GM12878 (cell line): ENCODE results near the gene CD33. TPM values are rescaled to one million over a fixed set of nuclear protein-coding genes. Genes with fewer than 3 reads are reported as not detected.

Experiments used
- ATAC-seq: fragments of 200-7000 bp; cut with Tn5 transposase; 3 replicates; pipeline ENCODE4 v1.9.1; 2020; ENCODE audit warnings: mild to moderate bottlenecking, moderate library complexity
- BruUV-seq: library from RNA; stranded (reverse); fragments of 400-500 nt; replicated peaks from 2 replicates; lab custom pipeline; 2021; lab: Mats Ljungman, UMichigan
- CTCF ChIA-PET: fragments of 300-600 bp; sonication (Branson Sonifier 250); formaldehyde crosslinking; extraction: SDS; loops from one replicate; lab custom pipeline; 2021; ENCODE audit warnings: inconsistent platforms; lab: Yijun Ruan, JAX
- POLR2A ChIA-PET: fragments of 350-600 bp; formaldehyde crosslinking; extraction: SDS; loops from one replicate; lab custom pipeline; 2021; ENCODE audit warnings: inconsistent platforms; lab: Charles Lee
- RAD21 ChIA-PET: fragments of 300-600 bp; sonication (Branson Sonifier 250); formaldehyde crosslinking; loops from one replicate; lab custom pipeline; 2023; ENCODE audit warnings: antibody characterized with exemption; ENCODE audit not compliant: unreplicated experiment; lab: Charles Lee
- SMC1A ChIA-PET: fragments of 300-600 bp; sonication (Branson Sonifier 250); formaldehyde crosslinking; loops from one replicate; lab custom pipeline; 2023; ENCODE audit not compliant: unreplicated experiment, uncharacterized antibody; lab: Charles Lee
- DNase-seq: peaks from one replicate; pipeline ENCODE4 v3.0.0-alpha.2; 2011; ENCODE audit warnings: low read depth, low spot score
- FAIRE-seq: peaks from 3 replicates; lab custom pipeline; 2011; peaks lifted over from hg19 to GRCh38; lab: Jason Lieb, UNC
- H2AFZ ChIP-seq: 2 replicates; pipeline ENCODE4 v1.6.0; 2011; ENCODE audit warnings: low read depth, low read length, control low read depth; ENCODE audit not compliant: control insufficient read depth
- H3K27ac ChIP-seq: 2 replicates; pipeline ENCODE4 v1.5.1; 2011; ENCODE audit warnings: control low read depth; ENCODE audit not compliant: control insufficient read depth, insufficient read depth
- H3K27me3 ChIP-seq, 2 experiments: replicated peaks in 1 of 2; 2 replicates each; pipeline versions ENCODE4 v1.6.0 to v1.6.1; 2011; ENCODE audit warnings: low read length in 1 of 2; ENCODE audit not compliant: control insufficient read depth in 2 of 2, insufficient read depth in 2 of 2
- H3K36me3 ChIP-seq, 2 experiments: 2 replicates each; pipeline ENCODE4 v1.5.1; 2011; ENCODE audit warnings: low read length in 1 of 2; ENCODE audit not compliant: control insufficient read depth in 2 of 2, insufficient read depth in 2 of 2
- H3K4me1 ChIP-seq: 2 replicates; pipeline ENCODE4 v1.6.1; 2011; ENCODE audit warnings: mild to moderate bottlenecking, low read length, moderate library complexity, mixed read lengths; ENCODE audit not compliant: control insufficient read depth, insufficient read depth
- H3K4me2 ChIP-seq: 2 replicates; pipeline ENCODE4 v1.6.0; 2011; ENCODE audit warnings: control low read depth; ENCODE audit not compliant: control insufficient read depth, insufficient read depth
- H3K4me3 ChIP-seq: fragments of 200-600 bp; sonication (generic); 2 replicates; pipeline ENCODE4 v1.5.1; 2016
- H3K79me2 ChIP-seq: 2 replicates; pipeline ENCODE4 v1.6.0; 2011; ENCODE audit warnings: low read length; ENCODE audit not compliant: control insufficient read depth, insufficient read depth
- H3K9ac ChIP-seq: 2 replicates; pipeline ENCODE4 v1.8.0; 2011; ENCODE audit warnings: low read length, control low read depth, mixed read lengths; ENCODE audit not compliant: control insufficient read depth, insufficient read depth
- H3K9me3 ChIP-seq: replicated peaks from 3 replicates; pipeline ENCODE4 v1.5.1; 2011; ENCODE audit warnings: mild to moderate bottlenecking, low read length; ENCODE audit not compliant: control insufficient read depth, insufficient read depth
- H4K20me1 ChIP-seq: 2 replicates; pipeline ENCODE4 v1.6.0; 2011; ENCODE audit not compliant: control insufficient read depth, insufficient read depth
- CBX5 ChIP-seq: sonication (generic); IDR thresholded peaks from 2 replicates; pipeline ENCODE4 v1.6.1; 2016; ENCODE audit warnings: low read depth, moderate library complexity, mild to moderate bottlenecking, inconsistent platforms
- ETV6 ChIP-seq, 2 experiments: fragments of 450-650 bp in 1 of 2; IDR thresholded peaks in 1 of 2; conservative IDR thresholded peaks in 1 of 2; 2 replicates each; pipeline ENCODE4 v1.6.1; 2014; ENCODE audit warnings: antibody characterized with exemption in 1 of 2, borderline replicate concordance in 1 of 2, low read depth in 1 of 2, mild to moderate bottlenecking in 1 of 2, moderate library complexity in 1 of 2
- FOXM1 ChIP-seq: IDR thresholded peaks from 2 replicates; pipeline ENCODE4 v1.6.1; 2012; ENCODE audit warnings: low read depth, mild to moderate bottlenecking, inconsistent platforms, low read length, moderate library complexity
- JUND ChIP-seq: IDR thresholded peaks from 2 replicates; pipeline ENCODE4 v1.6.1; 2012; ENCODE audit warnings: low read depth, mild to moderate bottlenecking, low read length, improper control_type of control experiment, moderate library complexity
- LARP7 ChIP-seq: fragments of 450-650 bp; IDR thresholded peaks from 2 replicates; pipeline ENCODE4 v1.6.1; 2017; ENCODE audit warnings: mild to moderate bottlenecking
- RAD51 ChIP-seq: fragments of 450-650 bp; IDR thresholded peaks from 2 replicates; pipeline ENCODE4 v1.6.1; 2016; ENCODE audit warnings: moderate library complexity, mild to moderate bottlenecking, inconsistent platforms
- RCOR1 ChIP-seq: conservative IDR thresholded peaks from 2 replicates; pipeline ENCODE4 v1.6.1; 2012; ENCODE audit warnings: low read depth, low read length, improper control_type of control experiment
- RELB ChIP-seq: fragments of 450-650 bp; IDR thresholded peaks from 2 replicates; pipeline ENCODE4 v1.6.1; 2017; ENCODE audit warnings: low read depth, mild to moderate bottlenecking, moderate library complexity
- SIN3A ChIP-seq: IDR thresholded peaks from 2 replicates; pipeline ENCODE4 v1.6.1; 2012; ENCODE audit warnings: low read depth, low read length, improper control_type of control experiment
- STAT1 ChIP-seq: fragments of 450-650 bp; conservative IDR thresholded peaks from 2 replicates; pipeline ENCODE4 v1.6.1; 2014; ENCODE audit warnings: antibody characterized with exemption, mild to moderate bottlenecking
- TAF1 ChIP-seq: IDR thresholded peaks from 2 replicates; pipeline ENCODE4 v1.6.1; 2011; ENCODE audit warnings: mild to moderate bottlenecking, low read depth, low read length, borderline replicate concordance
- USF2 ChIP-seq: IDR thresholded peaks from 2 replicates; pipeline ENCODE4 v1.6.1; 2011; ENCODE audit warnings: low read depth, low read length, improper control_type of control experiment, borderline replicate concordance
- WGBS: methylation state at CpG from one replicate; pipeline ENCODE4 v1.1.6; 2016; ENCODE audit warnings: low lambda C conversion rate; ENCODE audit not compliant: insufficient replicate concordance, insufficient coverage; ENCODE audit errors: missing lambda C conversion rate; 5-methylcytosine and 5-hydroxymethylcytosine counted together
- in situ Hi-C: fragments of 300-500 bp; cut with MboI; formaldehyde crosslinking; loops from 9 replicates; pipeline ENCODE4 v1.14.3; 2018; ENCODE audit warnings: mixed read lengths
- intact Hi-C: fragments of 100-400 bp; cut with micrococcal nuclease; formaldehyde crosslinking; loops from one replicate; pipeline ENCODE4 v1.14.2; 2022; ENCODE audit not compliant: unreplicated experiment
- polyA plus RNA-seq, 11 experiments: library from polyadenylated mRNA; depleted of rRNA in 4 of 11; unstranded in 6 of 11; stranded (reverse) in 5 of 11; fragments of >200 nt; fragmentation: Nextera tagmentation in 4 of 11; fragmentation: Illumina TruSeq in 1 of 11; extraction: Ambion mirVana in 4 of 11; extraction: Trizol in 1 of 11; gene quantifications; 1 replicate in 1 of 11; 2 replicates in 10 of 11; pipeline versions ENCODE4 v1.2.1 to v1.2.3, GENCODE V29; 2011 to 2016; ENCODE audit warnings: inconsistent platforms in 2 of 11, missing spikeins in 2 of 11, low read depth in 1 of 11
- total RNA-seq, 4 experiments: library from RNA; depleted of rRNA in 3 of 4; stranded (reverse); fragments of >200 nt in 3 of 4; fragmentation: Illumina TruSeq in 1 of 4; extraction: Trizol in 1 of 4; gene quantifications; 2 replicates each; pipeline versions ENCODE4 v1.2.1 to v1.2.3, GENCODE V29; 2013 to 2021

The CD33 gene
- total and polyA plus RNA-seq, 10 of the 15 experiments (the other 5 are each of a cell fraction or from before 2014, with no cell fraction given), result 0.29 to 17.9 (median 0.72) TPM; not detected in 1

GRCh38 chr19:51226067-51226466, 1.2 kb downstream of the CD33 start:
- no peak overlapping the region for H3K4me2 ChIP-seq
- H2AFZ ChIP-seq, result no peak overlapping the region
- DNase-seq, result no peak
- no peaks in the 10 kb centered on the region for H3K9me3 ChIP-seq
- BruUV-seq, result no TSS peak
- H3K4me3 ChIP-seq, result no peak overlapping the region
- no peaks in the 10 kb centered on the region for H4K20me1 ChIP-seq
- FAIRE-seq, result no peak
- no peak overlapping the region for H3K27ac ChIP-seq
- CTCF ChIA-PET, result interaction anchor here (1.7 kb wide), 1 partner anchor 33 kb away, joined by 4 read pairs; no protein-coding TSS in a partner anchor
- no peak overlapping the region for H3K9ac ChIP-seq
- in situ Hi-C loops (no loop called here), intact Hi-C loops (no loop called here)
- POLR2A ChIA-PET, result no interaction called here
- no peaks in the 10 kb centered on the region for H3K4me1 ChIP-seq
- SMC1A ChIA-PET, result no interaction called here
- H3K27me3 ChIP-seq, result no peaks in the 10 kb centered on the region; a peak in 1 of 4 replicates
- 0% methylated on average over 3 of the region's 3 CpGs for WGBS
- RAD21 ChIA-PET, result no interaction called here
- TF ChIP-seq RELB (no peak), RCOR1 (no peak), RAD51 (no peak), ETV6 (conservative IDR thresholded peaks at IDR 0.05 in 1 of 2, IDR thresholded peaks at IDR 0.05 in 1 of 2; ENCODE audit: borderline replicate concordance in 1 of 2, low read depth in 1 of 2) (no peak), SIN3A (no peak), TAF1 (no peak), USF2 (no peak), JUND (no peak), FOXM1 (no peak), CBX5 (no peak), STAT1 (no peak), LARP7 (no peak)
- no peak for ATAC-seq
- no peaks in the 10 kb centered on the region for H3K79me2 ChIP-seq
- no peaks in the 10 kb centered on the region for H3K36me3 ChIP-seq
